Mesenchymal stem cell (in vitro differentiated cells and primary cell): ENCODE data around the gene PIP4K2C.

Source experiments
- DNase-seq: peaks from one replicate; pipeline ENCODE4 v3.0.0-alpha.2; 2013
- H2AFZ ChIP-seq: one replicate; pipeline ENCODE4 v1.6.1; 2013; ENCODE audit warnings: low read depth, mild to moderate bottlenecking, control low read depth, inconsistent platforms, low read length, moderate library complexity
- H2AK5ac ChIP-seq: 2 replicates; pipeline ENCODE4 v1.6.1; 2013; ENCODE audit warnings: low read length, moderate library complexity, mild to moderate bottlenecking, inconsistent platforms; ENCODE audit not compliant: severe bottlenecking
- H2BK120ac ChIP-seq: one replicate; pipeline ENCODE4 v1.6.1; 2013; ENCODE audit warnings: low read depth, mild to moderate bottlenecking, inconsistent platforms, low read length, moderate library complexity
- H2BK12ac ChIP-seq, 2 experiments: one replicate each; pipeline ENCODE4 v1.6.1; 2013; ENCODE audit warnings: inconsistent platforms in 2 of 2, low read length in 2 of 2, mild to moderate bottlenecking in 2 of 2, moderate library complexity in 2 of 2, control low read depth in 1 of 2
- H2BK15ac ChIP-seq: one replicate; pipeline ENCODE4 v1.6.1; 2013; ENCODE audit warnings: mild to moderate bottlenecking, low read depth, inconsistent platforms; ENCODE audit not compliant: poor library complexity, severe bottlenecking
- H2BK5ac ChIP-seq: 2 replicates; pipeline ENCODE4 v1.6.1; 2013; ENCODE audit warnings: low read depth, mild to moderate bottlenecking, low read length, control low read depth, inconsistent platforms; ENCODE audit not compliant: poor library complexity, severe bottlenecking
- H3K14ac ChIP-seq, 2 experiments: one replicate each; pipeline ENCODE4 v1.6.1; 2013; ENCODE audit warnings: inconsistent platforms in 2 of 2, low read length in 2 of 2, control low read depth in 1 of 2, mild to moderate bottlenecking in 1 of 2, moderate library complexity in 1 of 2
- H3K18ac ChIP-seq, 2 experiments: one replicate each; pipeline ENCODE4 v1.6.1; 2013; ENCODE audit warnings: inconsistent platforms in 2 of 2, low read length in 2 of 2, control low read depth in 1 of 2, low read depth in 1 of 2, mild to moderate bottlenecking in 1 of 2
- H3K23ac ChIP-seq, 2 experiments: one replicate each; pipeline ENCODE4 v1.6.1; 2013; ENCODE audit warnings: inconsistent platforms in 2 of 2, low read length in 2 of 2, mild to moderate bottlenecking in 2 of 2, moderate library complexity in 2 of 2, control low read depth in 1 of 2
- H3K27ac ChIP-seq: 2 replicates; pipeline ENCODE4 v1.5.1; 2013; ENCODE audit warnings: mild to moderate bottlenecking, moderate library complexity, low read length, control low read depth, inconsistent platforms; ENCODE audit not compliant: poor library complexity, severe bottlenecking
- H3K27me3 ChIP-seq, 2 experiments: 2 replicates each; pipeline versions ENCODE4 v1.6.1 to v1.7.0; 2013; ENCODE audit warnings: low read length in 2 of 2, mild to moderate bottlenecking in 2 of 2, moderate library complexity in 2 of 2, control low read depth in 1 of 2, inconsistent platforms in 1 of 2; ENCODE audit not compliant: control insufficient read depth in 1 of 2, insufficient read depth in 1 of 2
- H3K36me3 ChIP-seq, 2 experiments: 2 replicates each; pipeline versions ENCODE4 v1.6.1 to v1.7.0; 2013; ENCODE audit warnings: low read length in 2 of 2, control low read depth in 1 of 2, inconsistent platforms in 1 of 2, low read depth in 1 of 2, mild to moderate bottlenecking in 1 of 2; ENCODE audit not compliant: insufficient read depth in 2 of 2, control insufficient read depth in 1 of 2
- H3K4ac ChIP-seq, 2 experiments: one replicate each; pipeline ENCODE4 v1.6.1; 2013; ENCODE audit warnings: inconsistent platforms in 2 of 2, low read length in 2 of 2, mild to moderate bottlenecking in 2 of 2, moderate library complexity in 2 of 2, control low read depth in 1 of 2, low read depth in 1 of 2
- H3K4me1 ChIP-seq: 2 replicates; pipeline ENCODE4 v1.6.1; 2013; ENCODE audit warnings: low read depth, low read length, control low read depth; ENCODE audit not compliant: control insufficient read depth, insufficient read depth
- H3K4me2 ChIP-seq: 2 replicates; pipeline ENCODE4 v1.6.1; 2013; ENCODE audit warnings: low read length, mild to moderate bottlenecking, inconsistent platforms; ENCODE audit not compliant: poor library complexity, severe bottlenecking
- H3K4me3 ChIP-seq, 2 experiments: 2 replicates each; pipeline versions ENCODE4 v1.5.1 to v1.7.0; 2013; ENCODE audit warnings: low read length in 2 of 2, mild to moderate bottlenecking in 2 of 2, control low read depth in 1 of 2, low read depth in 1 of 2; ENCODE audit not compliant: insufficient read depth in 1 of 2
- H3K79me1 ChIP-seq: replicated peaks from 2 replicates; pipeline ENCODE4 v1.6.1; 2013; ENCODE audit warnings: mild to moderate bottlenecking, control low read depth, low read length, inconsistent platforms; ENCODE audit not compliant: poor library complexity, severe bottlenecking
- H3K9ac ChIP-seq: 2 replicates; pipeline ENCODE4 v1.7.0; 2013; ENCODE audit warnings: mild to moderate bottlenecking, low read length, moderate library complexity
- H3K9me3 ChIP-seq: 2 replicates; pipeline ENCODE4 v1.7.0; 2013; ENCODE audit warnings: mild to moderate bottlenecking, low read length; ENCODE audit not compliant: control insufficient read depth
- H4K8ac ChIP-seq: one replicate; pipeline ENCODE4 v1.6.1; 2013; ENCODE audit warnings: inconsistent platforms, mild to moderate bottlenecking, low read length, moderate library complexity
- H4K91ac ChIP-seq: one replicate; pipeline ENCODE4 v1.6.1; 2013; ENCODE audit warnings: mild to moderate bottlenecking, low read length, inconsistent platforms
- WGBS: methylation state at CpG from one replicate; pipeline ENCODE4 v1.1.7; 2013; ENCODE audit warnings: mixed read lengths; 5-methylcytosine and 5-hydroxymethylcytosine counted together

The PIP4K2C gene

GRCh38 chr12:57591782-57592325, 862 bp downstream of the PIP4K2C start:
- no peak overlapping the region for H3K23ac ChIP-seq
- H2AFZ ChIP-seq, result peak overlapping the region; percentile 75
- WGBS, result 48% methylated on average over 9 of the region's 10 CpGs
- H3K4me1 ChIP-seq, result peaks cover 15% of the 10 kb centered on the region
- H3K27ac ChIP-seq, result no peak overlapping the region
- no peak overlapping the region for H2BK12ac ChIP-seq
- no peak overlapping the region for H4K8ac ChIP-seq
- H2BK15ac ChIP-seq, result no peak overlapping the region
- H3K9ac ChIP-seq, result peak overlapping the region; percentile 79
- H4K91ac ChIP-seq, result no peak overlapping the region
- H3K36me3 ChIP-seq, result peaks cover 3 to 14% of the 10 kb centered on the region in 2 experiments
- H3K14ac ChIP-seq, result no peak overlapping the region
- peaks cover 33% of the 10 kb centered on the region for H3K79me1 ChIP-seq
- H3K4ac ChIP-seq, result no peak overlapping the region
- H2BK5ac ChIP-seq, result no peak overlapping the region
- H3K27me3 ChIP-seq, result peaks cover 14 to 44% of the 10 kb centered on the region in 2 experiments
- H2BK120ac ChIP-seq, result no peak overlapping the region
- H3K4me3 ChIP-seq, result peak overlapping the region; percentile 85 to 97
- DNase-seq, result no peak
- H3K18ac ChIP-seq, result no peak overlapping the region
- H2AK5ac ChIP-seq, result no peak overlapping the region
- H3K9me3 ChIP-seq, result no peaks in the 10 kb centered on the region
- peak overlapping the region; percentile 100 for H3K4me2 ChIP-seq

- no peak overlapping the region for H2AK5ac ChIP-seq
- no peak overlapping the region for H3K27ac ChIP-seq
- no peak overlapping the region for H3K18ac ChIP-seq
- H3K36me3 ChIP-seq, result peaks cover 4 to 14% of the 10 kb centered on the region in 2 experiments
- H3K4me3 ChIP-seq, result no peak overlapping the region
- no peak overlapping the region for H2BK5ac ChIP-seq
- H3K79me1 ChIP-seq, result peaks cover 33% of the 10 kb centered on the region
- DNase-seq, result no peak
- no peak overlapping the region for H4K8ac ChIP-seq
- H2BK15ac ChIP-seq, result no peak overlapping the region
- H2AFZ ChIP-seq, result no peak overlapping the region
- H3K14ac ChIP-seq, result no peak overlapping the region
- no peak overlapping the region for H2BK120ac ChIP-seq
- H3K9me3 ChIP-seq, result no peaks in the 10 kb centered on the region
- no peak overlapping the region for H4K91ac ChIP-seq
- no peak overlapping the region for H3K9ac ChIP-seq
- no peak overlapping the region for H2BK12ac ChIP-seq
- no peak overlapping the region for H3K4ac ChIP-seq
- H3K4me2 ChIP-seq, result no peak overlapping the region
- H3K27me3 ChIP-seq, result peaks cover 10 to 36% of the 10 kb centered on the region in 2 experiments
- 98% methylated on average over 2 of the region's 2 CpGs for WGBS
- no peak overlapping the region for H3K23ac ChIP-seq
- H3K4me1 ChIP-seq, result peaks cover 15% of the 10 kb centered on the region
Measured at GRCh38 chr12:57592551-57593165, 1.7 kb downstream of the PIP4K2C start.

GRCh38 chr12:57593187-57593586, 2.2 kb downstream of the PIP4K2C start:
- Histone ChIP-seq H3K4me2 (no peak overlapping the region), H3K27ac (no peak overlapping the region), H3K9me3 (no peaks in the 10 kb centered on the region), H3K14ac (no peak overlapping the region), H2BK5ac (no peak overlapping the region), H2AK5ac (no peak overlapping the region), H3K4me1 (peaks cover 15% of the 10 kb centered on the region), H4K8ac (no peak overlapping the region), H3K4ac (no peak overlapping the region), H2BK120ac (no peak overlapping the region), H4K91ac (peak overlapping the region; percentile 27), H2AFZ (no peak overlapping the region), H3K4me3 (no peak overlapping the region), H3K18ac (no peak overlapping the region), H2BK15ac (no peak overlapping the region), H3K9ac (no peak overlapping the region), H3K79me1 (peaks cover 33% of the 10 kb centered on the region), H3K23ac (no peak overlapping the region), H3K27me3 (peaks cover 5 to 30% of the 10 kb centered on the region in 2 experiments), H3K36me3 (peaks cover 4 to 17% of the 10 kb centered on the region in 2 experiments), H2BK12ac (no peak overlapping the region)
- no peak for DNase-seq
- WGBS, result 90% methylated on average over 2 of the region's 4 CpGs

- Histone ChIP-seq H2BK5ac (no peak overlapping the region), H3K79me1 (peaks cover 12% of the 10 kb centered on the region), H3K4me1 (peaks cover 8% of the 10 kb centered on the region), H2AK5ac (no peak overlapping the region), H3K4ac (no peak overlapping the region), H4K91ac (no peak overlapping the region), H3K9me3 (no peaks in the 10 kb centered on the region), H3K9ac (no peak overlapping the region), H3K14ac (no peak overlapping the region), H3K23ac (no peak overlapping the region), H2BK15ac (no peak overlapping the region), H3K27me3 (peaks cover 0 to 15% of the 10 kb centered on the region in 2 experiments), H2AFZ (no peak overlapping the region), H2BK12ac (no peak overlapping the region), H3K18ac (no peak overlapping the region), H2BK120ac (no peak overlapping the region), H4K8ac (no peak overlapping the region), H3K4me3 (no peak overlapping the region), H3K4me2 (no peak overlapping the region), H3K27ac (no peak overlapping the region), H3K36me3 (peaks cover 4 to 42% of the 10 kb centered on the region in 2 experiments)
- no peak for DNase-seq
- WGBS, result no CpG with 5 or more reads among the region's 2 CpGs
Measured at GRCh38 chr12:57600395-57600794, 9.4 kb downstream of the PIP4K2C start.
